LNCaP clone FGC (cell line): ENCODE results near the gene SH3D19.
"Not testable (repeated sequence)": the region's sequence is repeated elsewhere in the genome, so short reads cannot be mapped to it uniquely, and the experiment has no call there.

Experiments used
- DNase-seq: peaks from one replicate; pipeline ENCODE4 v3.0.0-alpha.2; 2011; ENCODE audit warnings: low read depth
- H3K4me3 ChIP-seq: 2 replicates; pipeline ENCODE4 v1.5.1; 2011; ENCODE audit warnings: mild to moderate bottlenecking, low read depth, low read length, control low read depth
- CTCF ChIP-seq: IDR thresholded peaks from 2 replicates; pipeline ENCODE4 v1.5.1; 2012; ENCODE audit warnings: mild to moderate bottlenecking; ENCODE audit not compliant: control insufficient read depth, insufficient read depth; ENCODE audit errors: extremely low read depth

The SH3D19 gene

DNA sequence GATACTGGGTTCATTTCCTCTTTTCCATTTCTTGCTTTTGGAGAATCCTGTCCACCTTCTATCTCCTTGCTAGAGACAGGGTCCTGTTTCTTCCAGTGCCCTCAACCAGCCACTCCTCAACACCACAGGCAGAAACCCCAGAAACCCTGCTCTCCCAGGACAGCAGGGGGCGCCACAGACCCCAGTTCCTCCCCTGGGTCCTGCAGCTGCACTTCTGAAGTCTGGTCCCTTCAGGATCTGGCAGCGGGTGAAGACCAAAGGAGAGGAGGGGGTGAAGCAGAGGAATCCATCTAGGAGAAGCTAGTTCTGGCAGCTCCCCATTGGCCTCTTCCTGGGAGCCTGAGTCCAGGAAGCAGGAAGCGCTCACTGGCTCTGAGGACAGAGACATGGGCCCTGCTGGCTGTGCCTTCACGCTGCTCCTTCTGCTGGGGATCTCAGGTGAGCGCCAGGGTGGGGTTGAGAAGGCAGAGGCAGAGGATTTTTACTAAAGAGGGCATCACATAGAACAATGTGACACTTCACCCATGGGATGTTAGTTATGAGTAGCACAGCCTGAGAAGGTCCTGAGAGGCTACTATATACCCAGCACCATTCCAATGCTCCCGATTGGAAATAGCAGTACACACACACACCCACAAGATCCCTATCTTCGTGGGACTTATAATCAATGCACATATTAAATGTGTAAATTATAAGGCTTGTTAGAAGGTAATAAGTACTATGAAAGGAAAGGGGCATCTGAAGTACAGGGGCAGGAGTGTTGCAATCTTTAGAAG, 48.4 kb downstream of the SH3D19 start, which contains the start of gene PRSS48:
TSS of gene PRSS48 (plus strand) at position 375 of the 776 bp plus-strand sequence. CDS start at position 387, 12 bp downstream.
- peak; percentile 61 for TF ChIP-seq CTCF
- no peak within 1 kb of the TSS for H3K4me3 ChIP-seq
- no peak for DNase-seq

- H3K4me3 ChIP-seq, DNase-seq: not testable (repeated sequence)
Observed at GRCh38 chr4:151268905-151269304, 56.5 kb downstream of the SH3D19 start.

DNA sequence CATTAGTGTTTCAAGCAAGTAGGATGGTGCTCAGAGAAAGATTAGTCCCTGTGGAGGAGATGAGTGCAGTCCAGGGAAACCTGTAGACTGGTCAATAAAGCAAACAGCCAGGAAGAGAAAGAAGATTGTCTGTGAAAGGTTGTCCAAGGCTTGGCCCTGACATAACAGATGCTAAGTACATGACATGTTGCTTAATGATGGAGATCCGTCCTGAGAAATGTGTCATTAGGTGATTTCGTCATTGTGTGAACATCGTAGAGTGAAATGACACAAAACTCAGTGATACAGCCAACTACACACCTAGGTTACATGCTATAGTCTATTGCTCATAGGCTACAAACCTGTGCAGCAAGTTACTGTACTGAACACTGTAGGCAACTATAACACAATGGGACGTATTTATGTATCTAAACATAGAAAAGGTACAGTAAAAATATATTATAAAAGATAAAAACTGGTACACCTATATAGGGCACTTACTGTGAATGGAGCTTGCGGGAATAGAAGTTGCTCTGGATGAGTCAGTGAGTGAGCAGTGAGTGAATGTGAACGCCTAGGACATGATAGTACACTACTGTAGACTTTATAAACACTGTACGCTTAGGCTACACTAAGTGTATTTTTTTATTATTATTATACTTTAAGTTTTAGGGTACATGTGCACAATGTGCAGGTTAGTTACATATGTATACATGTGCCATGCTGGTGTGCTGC, 57.4 kb downstream of the SH3D19 start:
- no peak for TF ChIP-seq CTCF
- H3K4me3 ChIP-seq, result no peak overlapping the region
- no peak for DNase-seq

DNA sequence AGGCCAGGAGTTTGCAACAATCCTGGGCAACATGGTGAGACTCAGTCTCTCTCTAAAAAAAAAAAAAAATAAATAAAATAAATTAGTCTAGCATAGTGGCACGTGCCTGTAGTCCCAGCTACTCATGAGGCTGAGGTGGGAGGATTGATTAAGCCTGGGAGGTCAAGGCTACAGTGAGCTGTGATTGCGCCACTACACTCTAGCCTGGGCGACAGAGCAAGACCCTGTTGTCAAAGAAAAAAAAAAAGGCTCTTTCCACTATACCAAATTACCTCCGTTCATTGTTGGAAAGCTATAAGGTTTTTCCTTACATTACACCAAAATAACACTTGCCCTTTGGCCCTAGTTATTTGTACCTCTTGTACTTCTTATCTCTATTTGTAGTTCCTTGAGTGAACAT, 58.3 kb downstream of the SH3D19 start:
- TF ChIP-seq CTCF, result no peak
- no peak overlapping the region for H3K4me3 ChIP-seq
- DNase-seq, result no peak

GRCh38 chr4:151266497-151266896, 58.9 kb downstream of the SH3D19 start:
- DNase-seq, result no peak
- no peak overlapping the region for H3K4me3 ChIP-seq
- TF ChIP-seq CTCF, result no peak

DNA sequence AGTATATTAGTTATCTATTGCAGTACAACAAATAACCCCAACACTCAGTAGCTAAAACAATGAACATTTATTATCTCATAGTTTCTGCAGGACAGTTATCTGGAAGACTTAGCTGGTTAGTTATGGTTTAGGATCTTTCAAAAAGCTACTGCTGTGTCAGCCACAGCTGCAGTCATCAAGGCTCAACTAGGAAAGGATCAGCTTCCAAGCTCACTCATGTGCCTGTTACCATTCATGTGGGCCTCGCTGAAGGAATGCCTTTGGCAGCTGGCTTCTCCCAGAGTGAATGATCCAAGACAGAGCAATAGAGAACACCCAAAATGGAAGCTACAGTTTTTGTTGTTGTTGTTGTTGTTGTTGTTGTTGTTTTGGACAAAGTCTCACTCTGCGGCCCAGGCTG, 62.0 kb downstream of the SH3D19 start:
- H3K4me3 ChIP-seq, result no peak overlapping the region
- no peak for DNase-seq
- no peak for TF ChIP-seq CTCF

DNA sequence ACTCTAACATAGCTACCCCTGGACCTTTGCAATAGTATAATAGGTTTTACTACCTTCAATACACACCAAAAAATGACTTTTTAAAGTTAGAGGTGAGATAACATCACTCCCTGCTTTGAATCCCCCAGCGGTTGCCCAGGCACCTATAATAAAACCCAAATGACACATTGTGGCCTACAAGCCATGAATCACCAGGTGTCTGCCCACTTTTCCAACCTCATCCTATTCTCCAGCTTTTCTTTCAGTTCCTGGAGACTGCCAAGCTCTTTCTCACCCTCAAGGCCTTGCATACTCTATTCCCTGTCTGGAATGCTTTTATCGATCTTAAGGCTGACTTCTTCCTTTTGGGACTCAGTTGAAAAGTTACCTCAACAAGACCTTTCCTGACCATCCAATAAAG, 64.9 kb downstream of the SH3D19 start:
- TF ChIP-seq CTCF, result no peak
- no peak overlapping the region for H3K4me3 ChIP-seq
- no peak for DNase-seq
